GM03348 (cell line): ENCODE measurements around the gene RBBP6.
"Not testable (repeated sequence)": the region's sequence is repeated elsewhere in the genome, so short reads cannot be mapped to it uniquely, and the experiment has no call there.

Experiments used
- DNase-seq: peaks from one replicate; pipeline ENCODE4 v3.0.0; 2012; ENCODE audit warnings: low spot score

Gene RBBP6

DNA sequence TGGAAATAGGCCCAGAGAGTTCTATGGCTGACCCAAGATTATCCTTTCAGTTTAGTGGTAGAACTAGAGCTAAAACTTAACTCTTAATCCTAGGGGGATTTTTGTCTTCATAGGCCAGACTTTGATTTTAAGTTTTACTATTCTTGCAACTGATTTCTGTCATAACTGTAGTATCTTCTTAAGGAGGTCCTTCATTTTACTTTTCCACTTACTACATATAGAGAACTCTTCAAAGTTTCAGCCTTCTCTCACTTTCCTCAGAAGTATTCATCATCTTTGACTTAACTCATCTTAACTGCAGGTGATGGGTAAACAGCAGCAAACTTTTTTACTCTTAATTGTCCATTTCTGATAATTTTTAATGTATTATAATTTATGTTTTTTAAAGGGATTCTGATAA lies 23.4 kb downstream of the RBBP6 start:
- DNase-seq = no peak

DNA sequence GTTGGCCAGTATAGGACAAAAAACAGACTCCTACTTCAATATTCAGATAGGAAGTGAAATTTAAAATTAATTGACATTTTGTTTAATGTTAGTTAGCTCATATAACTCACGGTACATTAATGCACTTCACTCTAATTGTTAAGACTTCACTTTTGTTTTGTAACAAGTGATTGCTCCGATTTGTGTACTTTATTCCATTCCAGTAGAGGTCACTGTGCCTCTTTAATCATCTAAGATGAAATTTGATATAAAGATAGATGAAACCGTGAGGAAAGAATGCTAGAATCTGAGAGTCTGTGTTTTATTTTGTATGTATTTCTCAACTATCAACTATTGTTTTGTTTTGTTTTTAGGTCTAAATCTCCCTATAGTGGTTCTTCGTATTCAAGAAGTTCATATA lies 29.0 kb downstream of the RBBP6 start:
- peak; percentile 21 for DNase-seq

DNA sequence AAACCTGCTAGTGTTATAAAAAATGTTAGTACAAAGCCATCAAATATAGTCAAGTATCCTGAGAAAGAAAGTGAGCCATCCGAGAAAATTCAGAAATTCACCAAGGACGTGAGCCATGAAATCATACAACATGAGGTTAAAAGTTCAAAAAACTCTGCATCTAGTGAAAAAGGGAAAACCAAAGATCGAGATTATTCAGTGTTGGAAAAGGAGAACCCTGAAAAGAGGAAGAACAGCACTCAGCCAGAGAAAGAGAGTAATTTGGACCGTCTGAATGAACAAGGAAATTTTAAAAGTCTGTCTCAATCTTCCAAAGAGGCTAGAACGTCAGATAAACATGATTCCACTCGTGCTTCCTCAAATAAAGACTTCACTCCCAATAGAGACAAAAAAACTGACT lies 31.7 kb downstream of the RBBP6 start:
- DNase-seq = no peak

DNA sequence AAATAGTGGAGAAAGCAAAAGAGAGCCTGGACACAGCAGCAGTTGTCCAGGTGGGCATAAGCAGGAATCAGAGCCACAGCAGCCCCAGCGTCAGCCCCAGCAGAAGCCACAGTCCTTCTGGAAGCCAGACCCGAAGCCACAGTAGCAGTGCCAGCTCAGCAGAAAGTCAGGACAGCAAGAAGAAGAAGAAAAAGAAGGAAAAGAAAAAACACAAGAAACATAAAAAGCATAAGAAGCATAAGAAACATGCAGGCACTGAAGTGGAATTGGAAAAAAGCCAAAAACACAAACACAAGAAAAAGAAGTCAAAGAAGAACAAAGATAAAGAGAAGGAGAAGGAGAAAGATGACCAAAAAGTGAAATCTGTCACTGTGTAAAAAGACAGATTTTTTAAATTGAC lies 32.7 kb downstream of the RBBP6 start:
- DNase-seq = no peak

DNA sequence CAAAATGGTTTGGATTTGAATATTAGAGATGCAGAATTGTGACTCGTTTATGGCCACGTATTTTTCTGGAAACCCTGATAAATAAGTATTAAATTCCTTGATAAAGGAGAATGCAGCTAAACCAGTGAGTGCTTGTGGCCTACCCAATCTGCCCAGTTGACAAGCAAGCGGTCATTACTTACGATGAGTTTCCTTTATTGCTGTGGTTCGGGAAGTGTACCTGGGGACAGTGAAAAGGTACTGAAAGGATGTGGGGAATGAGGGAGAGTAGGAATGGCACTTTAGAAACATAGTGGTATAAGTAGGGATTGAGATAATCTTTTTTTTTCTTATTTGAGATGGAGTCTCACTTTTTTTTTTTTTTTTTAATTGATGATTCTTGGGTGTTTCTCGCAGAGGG lies 33.8 kb downstream of the RBBP6 start:
- DNase-seq = no peak

DNA sequence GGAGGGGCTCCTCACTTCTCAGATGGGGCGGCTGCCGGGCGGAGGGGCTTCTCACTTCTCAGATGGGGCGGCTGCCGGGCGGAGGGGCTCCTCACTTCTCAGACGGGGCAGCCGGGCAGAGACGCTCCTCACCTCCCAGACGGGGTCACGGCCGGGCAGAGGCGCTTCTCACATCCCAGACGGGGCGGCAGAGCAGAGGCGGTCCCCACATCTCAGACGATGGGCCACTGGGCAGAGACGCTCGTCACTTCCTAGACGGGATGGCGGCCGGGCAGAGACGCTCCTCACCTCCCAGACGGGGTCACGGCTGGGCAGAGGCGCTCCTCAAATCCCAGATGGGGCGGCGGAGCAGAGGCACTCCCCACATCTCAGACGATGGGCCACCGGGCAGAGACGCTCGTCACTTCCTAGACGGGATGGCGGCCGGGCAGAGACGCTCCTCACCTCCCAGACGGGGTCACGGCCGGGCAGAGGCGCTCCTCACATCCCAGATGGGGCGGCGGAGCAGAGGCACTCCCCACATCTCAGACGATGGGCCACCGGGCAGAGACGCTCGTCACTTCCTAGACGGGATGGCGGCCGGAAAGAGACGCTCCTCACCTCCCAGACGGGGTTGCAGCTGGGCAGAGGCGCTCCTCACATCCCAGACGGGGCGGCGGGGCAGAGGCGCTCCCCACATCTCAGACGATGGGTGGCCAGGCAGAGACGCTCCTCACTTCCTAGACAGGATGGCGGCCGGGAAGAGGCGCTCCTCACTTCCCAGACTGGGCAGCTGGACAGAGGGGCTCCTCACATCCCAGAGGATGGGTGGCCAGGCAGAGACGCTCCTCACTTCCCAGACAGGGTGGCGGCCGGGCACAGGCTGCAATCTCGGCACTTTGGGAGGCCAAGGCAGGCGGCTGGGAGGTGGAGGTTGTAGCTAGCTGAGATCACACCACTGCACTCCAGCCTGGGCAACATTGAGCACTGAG lies 35.4 kb downstream of the RBBP6 start:
- DNase-seq = not testable (repeated sequence)

DNA sequence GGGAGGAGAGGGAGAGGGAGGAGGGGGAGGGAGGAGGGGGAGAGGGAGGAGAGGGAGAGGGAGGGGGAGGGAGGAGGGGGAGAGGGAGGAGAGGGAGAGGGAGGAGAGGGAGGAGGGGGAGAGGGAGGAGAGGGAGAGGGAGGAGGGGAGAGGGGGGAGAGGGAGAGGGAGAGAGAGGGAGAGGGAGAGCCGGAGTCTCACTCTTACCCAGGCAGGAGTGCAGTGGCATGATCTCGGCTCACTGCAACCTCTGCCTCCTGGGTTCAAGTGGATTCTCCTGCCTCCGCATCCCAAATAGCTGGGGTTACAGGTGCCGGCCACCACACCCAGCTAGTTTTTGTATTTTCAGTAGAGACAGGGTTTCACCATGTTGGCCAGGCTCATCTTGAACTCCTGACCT lies 36.4 kb downstream of the RBBP6 start:
- DNase-seq = not testable (repeated sequence)

DNA sequence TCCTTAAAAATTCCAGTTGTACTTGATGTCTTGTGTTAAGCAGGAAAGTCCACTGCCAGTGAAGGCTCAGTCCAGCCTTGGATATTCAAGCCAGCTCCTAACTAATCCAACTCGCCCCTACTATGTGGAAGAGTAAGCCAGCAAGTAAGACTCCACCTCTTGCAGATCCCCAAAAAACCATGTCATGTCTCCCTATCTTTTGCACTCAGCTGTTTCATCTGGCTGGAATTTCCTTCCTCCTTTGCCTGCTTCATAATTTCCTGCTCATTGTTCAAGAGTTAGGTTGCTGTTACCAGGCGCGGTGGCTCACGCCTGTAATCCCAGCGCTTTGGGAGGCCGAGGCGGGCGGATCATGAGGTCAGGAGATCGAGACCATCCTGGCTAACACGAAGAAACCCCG lies 37.8 kb downstream of the RBBP6 start:
- no peak for DNase-seq

DNA sequence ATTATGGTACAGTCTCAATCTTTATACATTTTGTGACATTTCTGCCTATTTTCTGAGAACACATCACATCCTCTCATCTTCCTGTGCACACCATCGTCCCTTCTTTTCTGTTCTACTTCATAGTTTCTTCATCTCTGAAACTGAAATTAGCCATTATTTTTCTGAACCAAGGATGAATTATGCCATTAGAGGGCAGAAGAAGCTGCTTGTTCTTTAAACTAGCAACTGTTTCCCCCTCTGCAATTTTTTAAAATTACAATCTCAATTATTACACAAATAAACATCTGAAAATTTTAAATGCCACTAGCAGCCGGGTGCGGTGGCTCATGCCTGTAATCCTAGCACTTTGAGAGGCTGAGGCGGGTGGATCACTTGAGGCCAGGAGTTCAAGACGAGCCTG lies 41.3 kb downstream of the RBBP6 start:
- DNase-seq = peak; percentile 66

DNA sequence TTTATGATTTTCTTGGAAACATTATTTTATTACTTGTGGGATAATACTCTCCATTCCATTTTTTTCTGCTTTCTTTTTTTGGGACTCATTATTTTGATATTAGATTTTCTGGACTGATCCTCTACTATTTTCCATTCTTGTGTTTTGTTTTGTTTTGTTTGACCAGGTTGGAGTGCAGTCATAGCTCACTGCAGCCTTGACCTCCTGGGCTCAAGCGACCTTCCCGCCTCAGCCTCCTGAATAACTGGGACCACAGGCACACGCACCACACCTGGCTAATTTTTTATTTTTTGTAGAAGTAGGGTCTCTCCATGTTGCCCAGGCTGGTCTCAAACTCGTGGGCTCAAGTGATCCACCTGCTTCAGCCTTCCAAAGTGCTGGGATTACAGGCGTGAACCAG lies 44.1 kb downstream of the RBBP6 start:
- no peak for DNase-seq

DNA sequence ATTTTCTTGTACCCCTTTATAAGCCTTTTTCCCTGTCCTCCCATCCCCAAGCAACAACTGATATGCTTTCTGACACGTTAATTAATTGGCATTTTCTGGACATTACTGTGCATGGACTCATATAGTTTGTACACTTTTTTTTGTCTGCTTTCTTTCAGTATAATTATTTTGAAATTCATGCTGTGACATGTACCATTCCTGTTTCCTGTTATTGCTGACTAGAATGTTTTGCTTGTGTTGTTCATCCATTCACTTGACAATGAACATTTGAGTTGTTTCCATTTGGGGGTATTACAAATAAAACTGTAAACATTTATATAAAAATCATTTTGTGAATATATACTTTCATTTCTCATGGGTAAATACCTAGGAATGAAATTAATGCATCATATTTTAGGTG lies 50.6 kb downstream of the RBBP6 start:
- DNase-seq = no peak

DNA sequence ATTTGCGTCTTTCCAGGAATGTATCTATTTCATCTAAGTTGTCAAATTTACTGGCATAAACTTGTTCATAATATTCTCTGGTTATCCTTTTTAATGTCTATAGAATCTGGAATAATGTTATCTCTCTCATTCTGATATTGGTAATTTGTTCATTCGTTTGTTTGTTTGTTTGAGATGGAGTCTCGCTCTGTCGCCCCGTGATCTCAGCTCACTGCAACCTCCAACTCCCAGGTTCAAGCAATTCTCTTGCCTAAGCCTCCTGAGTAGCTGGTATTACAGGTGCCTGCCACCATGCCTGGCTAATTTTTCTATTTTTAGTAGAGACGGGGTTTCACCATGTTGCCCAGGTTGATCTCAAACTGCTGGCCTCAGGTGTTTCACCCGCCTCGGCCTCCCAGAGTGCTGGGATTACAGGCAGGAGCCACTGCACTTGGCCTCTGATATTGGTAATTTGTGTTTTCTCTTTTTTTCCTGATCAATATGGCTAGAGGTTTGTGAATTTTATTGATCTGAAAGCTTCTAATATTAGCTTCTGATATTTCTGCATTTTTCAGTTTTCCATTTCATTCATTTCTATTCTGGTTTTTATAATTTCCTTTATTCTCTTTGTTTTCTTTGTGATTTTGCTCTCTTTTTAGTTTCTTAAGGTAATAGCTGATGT lies 59.5 kb downstream of the RBBP6 start:
- no peak for DNase-seq

DNA sequence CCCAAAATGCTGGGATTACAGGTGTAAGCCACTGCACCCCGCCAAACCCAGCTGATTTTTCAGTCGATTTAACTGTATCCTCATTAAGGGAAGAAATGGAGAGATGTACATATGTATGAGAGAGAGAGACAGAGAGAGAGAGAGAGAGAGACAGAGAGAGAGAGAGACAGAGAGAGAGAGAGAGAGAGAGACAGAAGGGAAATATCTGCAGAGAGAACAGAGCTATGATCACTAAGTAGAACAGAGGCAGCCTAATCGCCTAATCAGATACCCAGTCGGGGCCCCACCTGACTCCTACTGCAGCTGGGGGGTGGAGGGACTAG lies 70.0 kb downstream of the RBBP6 start:
- DNase-seq = no peak

DNA sequence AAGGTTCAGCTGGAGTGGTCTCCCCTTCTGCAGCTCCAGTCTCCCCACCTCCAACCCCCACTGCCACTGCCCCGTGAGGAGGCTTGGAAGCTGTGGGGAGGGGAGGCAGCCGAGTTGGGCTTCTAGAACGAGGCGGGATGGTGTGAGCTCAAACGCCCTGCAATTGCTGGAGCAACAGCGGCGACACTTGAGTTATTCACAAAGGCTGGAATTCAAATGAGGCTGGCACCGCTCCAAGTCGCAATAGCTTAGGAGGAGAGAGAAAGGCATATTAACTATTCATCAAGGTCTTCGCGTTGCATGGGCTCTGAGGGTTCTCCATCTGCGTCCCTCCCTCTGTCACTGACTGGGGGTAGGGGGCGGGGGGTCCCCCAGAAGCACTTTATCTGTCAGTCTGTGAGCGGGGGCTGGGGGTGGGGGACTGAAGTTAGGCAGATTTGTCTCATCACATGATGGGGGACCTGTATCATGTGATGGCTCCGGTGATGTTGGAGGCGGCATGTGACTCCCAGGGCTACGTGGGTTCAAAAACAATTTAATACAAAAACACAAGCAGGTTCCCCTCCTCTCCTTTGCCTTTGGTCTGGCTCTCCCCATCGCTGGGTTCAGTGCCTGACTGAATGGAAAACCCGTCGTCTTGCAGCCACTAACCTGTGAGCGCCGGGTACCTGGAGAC lies 70.5 kb downstream of the RBBP6 start:
- peak; percentile 71 for DNase-seq

DNA sequence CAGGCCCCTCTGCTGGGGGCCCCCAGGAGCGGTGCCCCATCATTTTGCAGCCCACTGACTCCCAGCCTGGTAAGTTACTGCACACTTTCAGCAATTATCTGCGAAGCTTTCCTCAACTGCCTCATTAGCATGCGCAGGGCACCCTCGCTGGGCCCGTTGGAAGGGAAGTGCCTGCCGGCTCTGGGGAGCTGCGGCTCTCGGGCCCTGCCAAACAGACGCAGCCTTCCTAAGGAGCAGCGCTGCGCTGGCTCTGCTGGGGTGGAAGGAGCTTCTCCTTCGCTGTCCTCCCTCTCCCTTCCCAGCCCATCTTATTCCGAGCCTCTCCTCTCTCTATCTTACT lies 71.0 kb downstream of the RBBP6 start:
- DNase-seq = peak; percentile 71

DNA sequence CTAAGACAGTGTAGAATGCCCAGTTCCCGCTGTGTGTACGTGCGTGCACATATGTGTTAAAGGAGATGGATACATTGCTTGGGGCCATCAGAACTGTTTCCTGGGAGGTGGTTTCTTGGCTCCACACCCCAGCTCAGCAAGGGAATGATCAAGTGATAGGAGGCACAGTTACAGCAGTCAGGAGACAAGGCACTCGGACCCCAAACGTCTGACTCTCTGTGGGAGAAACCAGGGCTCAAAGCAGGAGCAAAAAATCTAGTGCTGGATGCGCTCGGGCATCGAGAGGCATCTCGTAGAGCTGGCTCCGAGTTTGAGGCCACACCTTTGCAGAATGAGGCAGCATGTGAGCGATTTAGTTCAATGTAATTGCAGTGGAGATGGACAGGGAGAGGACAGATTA lies 71.9 kb downstream of the RBBP6 start:
- no peak for DNase-seq

DNA sequence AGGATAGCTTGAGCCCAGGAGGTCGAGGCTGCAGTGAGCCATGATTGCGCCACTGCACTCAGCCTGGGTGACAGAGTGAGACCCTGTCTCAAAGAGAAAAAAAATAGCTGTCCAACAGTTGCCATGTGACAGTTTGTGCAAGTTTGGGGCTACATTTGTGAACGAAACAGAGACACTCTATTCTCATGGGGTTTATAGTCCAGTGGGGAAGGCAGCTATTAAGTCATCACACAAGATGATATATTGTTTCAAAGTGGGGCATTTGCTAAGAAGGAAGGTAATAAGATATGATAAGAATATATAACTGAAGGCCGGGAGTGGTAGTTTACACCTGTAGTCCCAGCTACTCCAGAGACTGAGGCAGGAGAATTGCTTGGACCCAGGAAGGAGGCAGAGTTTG lies 73.3 kb downstream of the RBBP6 start:
- DNase-seq = no peak

DNA sequence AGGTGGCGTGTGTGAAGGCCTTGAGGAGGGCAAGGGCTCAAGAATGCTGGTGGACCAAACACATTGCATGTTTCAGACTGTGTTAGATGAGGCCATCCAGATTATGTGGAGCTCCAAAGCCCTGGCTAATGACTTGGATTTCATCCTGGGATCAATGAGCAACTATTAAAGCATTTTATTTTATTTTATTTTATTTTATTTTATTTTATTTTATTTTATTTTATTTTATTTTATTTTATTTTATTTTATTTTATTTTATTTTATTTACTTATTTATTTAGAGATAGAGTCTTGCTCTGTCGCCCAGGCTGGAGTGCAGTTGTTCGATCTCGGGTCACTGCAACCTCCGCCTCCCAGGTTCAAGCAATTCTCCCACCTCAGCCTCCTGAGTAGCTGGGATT lies 73.9 kb downstream of the RBBP6 start:
- not testable (repeated sequence) for DNase-seq

DNA sequence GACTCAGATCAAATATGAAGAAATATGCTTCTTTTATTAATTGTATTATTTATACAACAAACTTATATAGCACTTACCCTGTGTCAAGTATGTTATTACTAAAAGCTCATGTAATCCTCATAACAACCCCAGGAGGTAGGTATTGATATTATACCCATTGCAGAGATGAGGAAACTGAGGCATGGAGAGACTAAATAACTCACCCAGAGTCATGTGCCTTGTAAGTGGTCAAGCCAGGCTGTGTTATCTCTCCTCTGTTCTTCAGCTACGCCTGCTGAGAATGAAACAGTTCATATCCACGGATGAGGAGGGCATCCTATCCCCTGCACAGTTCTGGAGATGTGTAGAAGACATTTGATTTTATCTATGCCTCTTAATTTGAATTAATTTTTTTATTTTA lies 78.1 kb downstream of the RBBP6 start:
- no peak for DNase-seq
